Stimulated activated CD4-positive, alpha-beta T cell treated with anti-CD3 and anti-CD28 coated beads, TNF-alpha, amount 100 ng/mL, for 48 hours (primary cell): ENCODE results near the gene S100A14.
A peak's percentile ranks its signal among the peaks of the same experiment; 100 is the strongest.
"Not testable (repeated sequence)": the region's sequence is repeated elsewhere in the genome, so short reads cannot be mapped to it uniquely, and the experiment has no call there.

Source experiments
- DNase-seq, 3 donors: peaks; one replicate each; pipeline ENCODE4 v3.0.0-alpha.2; 2020; ENCODE audit warnings: low read depth in 3 of 3

The S100A14 gene

GRCh38 chr1:153586347-153586746 lies 29.8 kb downstream of the S100A14 start:
- no peak for DNase-seq

DNA sequence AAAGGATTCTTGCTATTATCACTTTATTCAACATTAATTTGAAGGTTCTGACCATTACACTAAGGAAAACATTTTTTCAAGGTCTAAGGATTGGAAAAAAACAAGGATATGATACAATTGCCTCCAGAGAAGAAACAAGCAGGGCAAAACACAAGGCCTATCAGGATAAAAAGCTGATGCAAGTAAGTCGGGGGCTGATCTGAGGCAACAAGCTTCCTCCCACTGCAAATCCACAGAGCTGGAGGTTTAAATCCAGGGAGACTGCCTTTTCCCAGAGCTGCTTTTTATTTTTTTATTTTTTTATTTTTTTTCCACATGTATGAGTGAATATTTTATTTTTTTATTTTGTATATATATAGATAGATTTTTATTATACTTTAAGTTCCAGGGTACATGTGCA lies 31.1 kb downstream of the S100A14 start:
- DNase-seq: no peak

DNA sequence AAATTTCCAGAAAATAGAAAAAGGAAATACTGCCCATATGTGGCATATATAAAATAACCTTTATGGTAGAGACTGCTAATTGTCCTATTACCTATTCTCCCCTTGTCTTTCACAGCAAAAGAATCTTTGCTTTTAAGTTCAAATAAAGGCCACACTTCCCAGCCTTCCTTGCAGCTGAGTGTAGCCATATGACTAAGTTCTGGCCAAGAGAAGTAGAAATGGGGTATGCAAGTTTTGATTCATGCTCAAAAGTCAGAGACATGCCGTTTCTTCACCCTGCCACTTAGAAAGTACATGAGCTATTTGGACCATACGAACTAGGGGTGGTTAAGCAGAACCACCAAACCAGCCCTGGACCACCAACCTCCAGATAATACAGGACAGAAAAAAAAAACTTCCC lies 32.1 kb downstream of the S100A14 start:
- DNase-seq: no peak

DNA sequence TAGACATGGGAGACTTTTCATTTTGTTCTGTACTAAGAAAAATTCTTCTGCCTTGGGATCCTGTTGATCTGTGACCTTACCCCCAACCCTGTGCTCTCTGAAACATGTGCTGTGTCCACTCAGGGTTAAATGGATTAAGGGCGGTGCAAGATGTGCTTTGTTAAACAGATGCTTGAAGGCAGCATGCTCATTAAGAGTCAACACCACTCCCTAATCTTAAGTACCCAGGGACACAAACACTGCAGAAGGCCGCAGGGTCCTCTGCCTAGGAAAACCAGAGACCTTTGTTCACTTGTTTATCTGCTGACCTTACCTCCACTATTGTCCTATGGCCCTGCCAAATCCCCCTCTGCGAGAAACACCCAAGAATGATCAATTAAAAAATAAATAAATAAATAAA lies 32.6 kb downstream of the S100A14 start:
- not testable (repeated sequence) for DNase-seq

DNA sequence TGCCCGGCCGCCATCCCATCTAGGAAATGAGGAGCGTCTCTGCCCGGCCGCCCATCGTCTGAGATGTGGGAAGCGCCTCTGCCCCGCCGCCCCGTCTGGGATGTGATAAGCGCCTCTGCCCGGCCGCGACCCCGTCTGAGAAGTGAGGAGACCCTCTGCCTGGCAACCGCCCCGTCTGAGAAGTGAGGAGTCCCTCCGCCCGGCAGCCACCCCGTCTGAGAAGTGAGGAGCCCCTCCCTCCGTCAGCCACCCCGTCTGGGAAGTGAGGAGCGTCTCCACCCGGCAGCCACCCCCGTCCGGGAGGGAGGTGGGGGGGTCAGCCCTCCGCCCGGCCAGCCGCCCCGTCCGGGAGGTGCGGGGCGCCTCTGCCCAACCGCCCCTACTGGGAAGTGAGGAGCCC lies 33.3 kb downstream of the S100A14 start:
- DNase-seq: not testable (repeated sequence)

GRCh38 chr1:153578936-153579335 lies 37.2 kb downstream of the S100A14 start:
- DNase-seq: no peak

DNA sequence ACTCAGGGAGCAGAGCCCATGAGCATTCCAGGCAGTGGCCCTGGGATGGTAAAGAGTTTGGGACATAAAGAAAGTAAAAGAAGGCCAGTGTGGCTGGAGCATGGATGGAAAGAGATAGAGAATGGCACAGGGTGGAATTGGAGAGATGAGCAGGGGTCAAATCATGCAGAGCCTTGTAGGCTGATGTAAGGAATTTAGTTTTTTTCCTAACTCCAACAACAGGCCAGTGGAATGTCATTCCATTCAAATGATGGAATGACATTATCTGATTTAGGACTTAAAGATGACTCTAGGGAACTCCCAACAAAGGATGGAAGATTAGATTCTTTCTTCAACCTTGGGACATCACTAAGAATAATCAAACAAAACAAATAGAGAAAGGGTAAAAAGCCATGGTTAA lies 37.6 kb downstream of the S100A14 start:
- DNase-seq: no peak

DNA sequence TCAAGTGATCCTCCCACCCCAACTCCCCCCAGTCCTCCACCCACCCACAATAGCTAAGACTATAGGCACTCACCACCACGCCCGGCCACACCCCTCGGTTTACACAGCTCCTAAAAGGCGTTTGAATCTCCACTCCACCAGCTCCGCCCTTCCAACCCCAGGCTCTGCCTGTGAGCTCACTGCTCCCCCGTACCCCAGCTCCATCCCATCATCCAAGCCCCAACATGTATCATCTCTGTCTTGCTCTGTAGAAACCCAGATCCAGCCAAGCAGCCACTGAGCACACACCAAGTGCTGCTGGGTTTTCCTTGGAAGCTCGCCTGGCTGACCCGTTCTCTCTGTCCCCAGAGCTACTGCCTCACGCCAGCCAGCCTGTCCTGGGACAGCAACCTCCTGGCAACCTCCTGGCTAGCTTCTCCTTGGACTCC lies 38.5 kb downstream of the S100A14 start:
- no peak for DNase-seq

- DNase-seq: no peak
Observed at GRCh38 chr1:153577138-153577537, 39.0 kb downstream of the S100A14 start.

DNA sequence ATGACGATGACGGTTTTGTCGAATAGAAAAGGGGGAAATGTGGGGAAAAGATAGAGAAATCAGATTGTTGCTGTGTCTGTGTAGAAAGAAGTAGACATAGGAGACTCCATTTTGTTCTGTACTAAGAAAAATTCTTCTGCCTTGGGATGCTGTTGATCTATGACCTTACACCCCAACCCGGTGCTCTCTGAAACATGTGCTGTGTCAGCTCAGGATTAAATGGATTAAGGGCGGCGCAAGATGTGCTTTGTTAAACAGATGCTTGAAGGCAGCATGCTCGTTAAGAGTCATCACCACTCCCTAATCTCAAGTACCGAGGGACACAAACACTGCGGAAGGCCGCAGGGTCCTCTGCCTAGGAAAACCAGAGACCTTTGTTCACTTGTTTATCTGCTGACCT lies 40.6 kb downstream of the S100A14 start:
- not testable (repeated sequence) for DNase-seq

GRCh38 chr1:153575081-153575491 lies 41.0 kb downstream of the S100A14 start:
- DNase-seq: not testable (repeated sequence)

DNA sequence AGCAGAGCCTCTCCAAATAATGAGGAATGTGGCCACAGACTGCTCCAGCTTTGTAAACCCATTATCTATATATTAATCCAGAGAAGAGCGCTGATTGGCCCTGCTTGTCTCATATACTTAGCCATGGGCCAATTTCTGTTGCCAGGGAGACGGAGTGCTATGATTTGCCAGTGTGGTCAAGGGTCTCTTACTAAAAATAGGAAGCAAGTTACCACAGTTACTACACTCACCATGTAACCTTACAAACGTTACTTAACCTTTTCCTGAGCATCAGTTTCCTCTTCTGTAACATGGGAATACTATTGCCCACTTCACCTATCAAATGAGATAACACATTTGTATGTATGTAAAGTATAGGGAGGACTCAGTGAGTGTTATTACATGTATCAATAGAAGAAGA lies 42.8 kb downstream of the S100A14 start:
- DNase-seq: no peak

DNA sequence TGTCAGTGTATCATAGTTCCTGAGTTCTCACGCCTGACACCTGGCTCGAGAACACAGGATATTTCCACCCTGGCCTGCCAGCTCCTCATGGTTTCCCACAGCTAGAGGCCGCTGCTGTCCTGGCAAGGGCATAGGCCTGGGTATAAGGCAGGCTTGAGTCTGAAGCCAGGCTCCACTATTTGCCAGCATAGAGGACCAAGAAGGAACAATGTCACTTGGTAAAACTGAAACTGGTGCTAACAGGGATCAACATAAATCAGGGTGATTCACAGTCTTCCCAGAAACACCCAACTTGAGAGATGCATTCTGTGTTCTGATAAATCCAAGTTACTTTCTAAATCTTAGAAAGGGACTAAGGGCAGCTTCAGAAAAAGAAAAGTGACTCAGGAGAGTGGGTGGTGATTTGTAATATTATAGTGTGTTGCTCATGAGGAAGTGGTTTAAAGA lies 43.5 kb downstream of the S100A14 start:
- DNase-seq: peak; percentile 43 to 61 (median 53)

DNA sequence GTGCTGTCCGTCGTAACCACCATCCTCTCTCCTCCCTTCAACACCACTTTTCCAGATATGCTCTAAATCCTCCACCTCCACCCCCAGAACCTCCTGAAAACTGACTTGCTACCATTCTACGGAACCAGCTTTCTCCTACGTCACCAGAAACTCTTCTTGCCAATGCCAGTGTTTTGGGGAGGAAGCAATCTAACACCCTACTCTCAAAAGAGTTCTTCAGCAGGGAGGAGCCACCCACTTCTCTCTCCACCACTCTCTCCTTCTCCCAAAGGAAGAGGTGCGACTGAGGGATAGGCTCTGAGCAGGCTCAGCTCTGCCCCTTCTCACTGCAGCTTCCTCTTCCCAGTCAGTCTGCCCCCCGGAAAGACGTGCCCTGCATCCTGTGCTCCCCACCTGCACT lies 44.4 kb downstream of the S100A14 start:
- DNase-seq: no peak

DNA sequence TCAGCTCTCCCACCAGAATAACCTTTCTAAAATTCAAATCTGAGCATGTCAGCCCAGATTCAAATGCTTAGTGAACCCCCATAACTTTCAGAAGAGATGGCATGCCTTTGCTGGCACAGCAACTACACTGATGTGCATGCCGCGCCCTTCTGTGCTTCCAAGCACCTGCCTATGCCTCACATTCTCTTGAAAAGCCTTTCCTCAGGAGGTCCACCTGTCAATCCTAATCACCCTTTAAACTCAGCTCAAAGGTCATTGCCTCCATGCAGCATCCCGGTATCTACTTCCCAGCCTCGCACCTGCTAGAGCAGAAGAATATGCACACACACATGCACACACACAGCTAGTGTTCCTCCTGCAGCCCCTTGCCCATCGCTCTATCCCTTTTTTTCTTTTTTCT lies 45.3 kb downstream of the S100A14 start:
- DNase-seq: no peak

- no peak for DNase-seq
Observed at GRCh38 chr1:153569465-153569864, 46.7 kb downstream of the S100A14 start.

- peak; percentile 78 to 79 (median 79) for DNase-seq
Observed at GRCh38 chr1:153568367-153569099, 47.6 kb downstream of the S100A14 start.

DNA sequence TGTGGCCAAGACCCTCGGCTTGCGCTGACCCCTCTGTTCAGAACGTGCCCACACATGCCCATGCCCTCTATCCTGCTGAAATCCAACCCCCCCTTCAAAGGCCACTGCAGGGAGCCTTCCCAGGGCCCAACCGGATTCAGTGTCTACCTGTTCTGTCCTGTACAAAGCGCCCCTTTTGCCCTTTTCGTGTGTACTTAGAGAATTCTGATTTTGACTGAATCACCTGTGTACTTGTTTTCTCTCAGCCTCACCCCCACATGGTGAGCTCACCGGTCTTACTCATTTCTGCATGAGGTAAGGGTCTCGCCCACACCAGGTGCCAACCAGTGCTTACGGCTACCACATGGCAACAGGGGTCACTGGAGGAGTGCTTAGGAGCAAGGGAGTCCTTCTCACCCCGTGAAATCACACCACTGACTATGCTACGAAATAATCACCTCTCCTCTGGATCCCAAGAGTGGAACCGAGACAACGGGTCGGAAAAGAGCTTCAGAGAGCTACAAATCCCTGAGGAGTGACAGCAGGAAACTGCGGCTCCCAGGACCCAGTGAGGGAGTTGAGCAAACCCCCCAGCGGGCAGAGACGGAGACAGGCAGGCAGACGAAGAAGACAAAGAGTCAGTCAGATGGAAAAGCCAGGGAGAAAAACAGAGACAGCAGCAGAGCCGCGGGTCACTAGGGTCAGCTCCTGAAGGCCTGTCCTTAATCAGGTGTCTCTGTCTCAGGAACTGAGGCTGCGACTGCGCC lies 48.3 kb downstream of the S100A14 start:
- DNase-seq: peak in 1 of 3 donors; percentile 70

- peak; percentile 77 to 90 (median 90) for DNase-seq
Observed at GRCh38 chr1:153566414-153567371, 49.4 kb downstream of the S100A14 start.

- DNase-seq: peak in 1 of 3 donors; percentile 52
Observed at GRCh38 chr1:153565529-153566374, 50.4 kb downstream of the S100A14 start, which contains the start of gene S100A2. S100A2 (minus strand) TSS chr1:153565844; CDS start chr1:153563877, 1,967 bp downstream.
